GM19452 (cell line): ENCODE results near the gene ASB8.
"Not testable (repeated sequence)": the region's sequence is repeated elsewhere in the genome, so short reads cannot be mapped to it uniquely, and the experiment has no call there.

Source experiments
- ATAC-seq: cut with Tn5 transposase; IDR thresholded peaks from one replicate; pipeline ENCODE4 v1.9.1; 2021; ENCODE audit not compliant: unreplicated experiment

The ASB8 gene

GRCh38 chr12:48142818-48143674 lies 14.3 kb downstream of the ASB8 start:
- no peak for ATAC-seq

- ATAC-seq = no peak
These were observed 22.3 kb downstream of the ASB8 start for GRCh38 chr12:48135027-48135426.

- ATAC-seq = no peak
These were observed 24.5 kb downstream of the ASB8 start for GRCh38 chr12:48132826-48133225.

- no peak for ATAC-seq
These were observed 25.8 kb downstream of the ASB8 start for GRCh38 chr12:48131517-48131916.

- ATAC-seq = no peak
These were observed 27.9 kb downstream of the ASB8 start for GRCh38 chr12:48129376-48129775.

- ATAC-seq = no peak
These were observed 28.5 kb downstream of the ASB8 start for GRCh38 chr12:48128800-48129199.

- no peak for ATAC-seq
These were observed 30.2 kb downstream of the ASB8 start for GRCh38 chr12:48126953-48127630.

- no peak for ATAC-seq
These were observed 31.3 kb downstream of the ASB8 start for GRCh38 chr12:48125985-48126384.

GRCh38 chr12:48125542-48125941 lies 31.8 kb downstream of the ASB8 start:
- ATAC-seq = not testable (repeated sequence)

- no peak for ATAC-seq
These were observed 34.1 kb downstream of the ASB8 start for GRCh38 chr12:48123169-48123568.

GRCh38 chr12:48122065-48122834 lies 35.1 kb downstream of the ASB8 start:
- ATAC-seq = no peak

GRCh38 chr12:48121522-48121921 lies 35.8 kb downstream of the ASB8 start:
- ATAC-seq = no peak

GRCh38 chr12:48119834-48120195 lies 37.5 kb downstream of the ASB8 start:
- ATAC-seq = no peak

GRCh38 chr12:48119078-48119833 lies 38.1 kb downstream of the ASB8 start, which contains the start of gene PFKM:
TSS of gene PFKM (plus strand) at chr12:48119364. CDS start at chr12:48122775, 3,411 bp downstream.
- ATAC-seq = peak; percentile 98

GRCh38 chr12:48118284-48118871 lies 38.9 kb downstream of the ASB8 start:
- no peak for ATAC-seq

GRCh38 chr12:48115957-48116356 lies 41.4 kb downstream of the ASB8 start:
- ATAC-seq = no peak

- not testable (repeated sequence) for ATAC-seq
These were observed 46.0 kb downstream of the ASB8 start for GRCh38 chr12:48111312-48111693.

GRCh38 chr12:48110691-48111311 lies 46.5 kb downstream of the ASB8 start:
- ATAC-seq = no peak

- ATAC-seq = no peak
These were observed 47.9 kb downstream of the ASB8 start for GRCh38 chr12:48109424-48109823.
